Stimulated activated naive B cell treated with anti-CD40 and anti-IgM and Interleukin-4, amounts not matched to agents 10 μg/mL and 1 μg/mL and 100 μg/mL, for 72 hours (primary cell): ENCODE results near the gene TECPR2.

ENCODE experiments used
- ATAC-seq, 2 donors: fragments of 150-1000 bp; cut with Tn5 transposase; replicated peaks; 2 replicates each; pipeline ENCODE4 v1.10.0; 2021; ENCODE audit warnings: moderate library complexity in 1 of 2
- DNase-seq: peaks from one replicate; pipeline ENCODE4 v3.0.0; 2021
- H3K27ac Mint-ChIP-seq: one replicate; pipeline ENCODE4 v1.8.0; 2022; ENCODE audit warnings: mild to moderate bottlenecking, mixed read lengths
- H3K27me3 Mint-ChIP-seq, 2 donors: one replicate each; pipeline ENCODE4 v1.8.0; 2022; ENCODE audit warnings: mixed read lengths in 2 of 2
- H3K36me3 Mint-ChIP-seq, 2 donors: one replicate each; pipeline ENCODE4 v1.8.0; 2022; ENCODE audit warnings: mixed read lengths in 2 of 2, mild to moderate bottlenecking in 1 of 2
- H3K4me1 Mint-ChIP-seq, 2 donors: one replicate each; pipeline ENCODE4 v1.8.0; 2022; ENCODE audit warnings: mixed read lengths in 2 of 2, mild to moderate bottlenecking in 1 of 2
- H3K4me3 Mint-ChIP-seq, 2 donors: one replicate each; pipeline ENCODE4 v1.8.0; 2022; ENCODE audit warnings: mild to moderate bottlenecking in 2 of 2, mixed read lengths in 2 of 2, moderate library complexity in 1 of 2
- H3K9me3 Mint-ChIP-seq, 2 donors: one replicate each; pipeline ENCODE4 v1.8.0; 2022; ENCODE audit warnings: mixed read lengths in 2 of 2, mild to moderate bottlenecking in 1 of 2

TECPR2 gene

DNA sequence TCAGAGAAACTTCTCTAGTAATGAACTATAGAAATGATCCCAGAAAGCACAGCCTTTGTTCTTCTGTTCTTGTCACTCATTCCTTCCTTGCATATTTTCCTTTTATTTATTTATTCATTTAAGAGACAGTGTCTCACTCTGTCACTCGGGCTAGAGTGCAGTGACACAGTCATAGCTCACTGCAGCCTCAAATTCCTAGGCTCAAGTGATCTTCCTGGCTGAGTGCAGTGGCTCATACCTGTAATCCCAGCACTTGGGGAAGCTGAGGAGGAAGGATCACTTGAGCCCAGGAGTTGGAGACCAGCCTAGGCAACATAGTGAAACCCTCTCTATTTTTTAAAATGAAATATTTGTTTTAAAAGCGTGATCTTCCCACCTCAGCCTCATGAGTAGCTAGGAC, 11.5 kb downstream of the TECPR2 start:
- DNase-seq, result no peak
- no peak overlapping the region for H3K27ac Mint-ChIP-seq
- peaks cover 7% of the 10 kb centered on the region in 2 donors for H3K4me1 Mint-ChIP-seq
- peaks cover 12 to 26% of the 10 kb centered on the region in 2 donors for H3K36me3 Mint-ChIP-seq
- ATAC-seq, result no peak
- H3K4me3 Mint-ChIP-seq, result no peak overlapping the region
- no peaks in the 10 kb centered on the region for H3K9me3 Mint-ChIP-seq
- H3K27me3 Mint-ChIP-seq, result no peaks in the 10 kb centered on the region

DNA sequence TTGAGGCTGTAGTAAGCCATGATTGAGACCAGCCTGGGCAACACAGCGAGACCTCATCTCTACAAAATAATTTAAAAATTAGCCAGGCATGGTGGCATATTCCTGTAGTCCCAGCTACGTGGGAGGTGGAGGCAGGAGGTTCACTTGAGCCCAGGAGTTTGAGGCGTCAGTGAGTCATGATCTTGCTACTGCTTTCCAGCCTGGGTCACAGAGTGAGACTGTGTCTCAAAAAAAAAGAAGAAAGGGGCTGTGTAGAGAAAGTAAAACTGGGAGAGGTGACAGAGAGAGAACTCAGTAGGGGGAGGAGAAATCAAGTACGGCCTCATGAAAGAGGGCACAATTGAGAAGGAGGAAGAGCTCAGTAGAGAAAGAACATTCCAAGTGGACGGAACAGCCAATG, 12.4 kb downstream of the TECPR2 start:
- no peaks in the 10 kb centered on the region for H3K9me3 Mint-ChIP-seq
- ATAC-seq (no peak), DNase-seq (no peak)
- H3K27me3 Mint-ChIP-seq, result no peaks in the 10 kb centered on the region
- peaks cover 13 to 30% of the 10 kb centered on the region in 2 donors for H3K36me3 Mint-ChIP-seq
- H3K27ac Mint-ChIP-seq, result no peak overlapping the region
- H3K4me3 Mint-ChIP-seq, result no peak overlapping the region
- peaks cover 4 to 6% of the 10 kb centered on the region in 2 donors for H3K4me1 Mint-ChIP-seq

DNA sequence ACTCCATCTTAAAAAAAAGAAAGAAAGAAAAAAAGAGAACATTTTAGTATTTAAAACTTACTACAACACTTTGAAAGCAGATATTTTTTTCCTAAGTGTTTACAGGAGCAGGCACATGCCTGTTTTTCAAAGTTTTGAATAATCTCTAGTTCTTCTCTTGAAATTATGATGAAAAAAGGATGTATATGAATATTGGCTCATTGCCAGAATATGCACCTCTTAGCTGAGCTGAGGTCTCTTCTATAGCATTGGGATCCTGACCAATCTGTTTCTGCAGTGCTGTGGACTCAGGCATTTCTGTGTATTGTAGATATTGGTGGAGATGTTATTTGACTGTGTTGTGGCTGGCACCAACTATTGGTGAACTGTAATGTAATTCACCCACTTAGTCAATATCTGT, 15.0 kb downstream of the TECPR2 start:
- Mint-ChIP-seq H3K4me3 (no peak overlapping the region), H3K36me3 (peaks cover 7 to 24% of the 10 kb centered on the region in 2 donors), H3K27me3 (no peaks in the 10 kb centered on the region), H3K9me3 (no peaks in the 10 kb centered on the region), H3K4me1 (no peaks in the 10 kb centered on the region), H3K27ac (no peak overlapping the region)
- DNase-seq (no peak), ATAC-seq (no peak)

DNA sequence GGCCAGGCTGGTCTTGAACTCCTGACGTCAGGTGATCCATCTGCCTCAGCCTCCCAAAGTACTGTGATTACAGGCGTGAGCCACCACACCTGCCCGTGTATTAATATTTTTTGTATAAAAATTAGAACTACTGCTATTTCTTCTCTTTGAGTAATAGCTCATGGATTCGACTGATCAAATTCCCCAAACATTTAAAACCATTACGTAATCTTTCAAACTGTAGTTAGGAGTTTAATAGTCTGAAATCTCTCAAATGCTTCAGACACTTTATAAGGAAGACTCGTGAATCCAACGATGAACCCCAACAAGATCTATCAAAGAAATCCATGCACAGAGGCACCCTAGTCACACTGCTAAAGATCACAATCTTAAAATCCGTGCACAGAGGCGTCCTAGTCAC, 16.1 kb downstream of the TECPR2 start:
- Mint-ChIP-seq H3K4me1 (no peaks in the 10 kb centered on the region), H3K27me3 (no peaks in the 10 kb centered on the region), H3K27ac (no peak overlapping the region), H3K36me3 (peaks cover 10 to 28% of the 10 kb centered on the region in 2 donors), H3K4me3 (no peak overlapping the region), H3K9me3 (no peaks in the 10 kb centered on the region)
- DNase-seq (no peak), ATAC-seq (no peak)

DNA sequence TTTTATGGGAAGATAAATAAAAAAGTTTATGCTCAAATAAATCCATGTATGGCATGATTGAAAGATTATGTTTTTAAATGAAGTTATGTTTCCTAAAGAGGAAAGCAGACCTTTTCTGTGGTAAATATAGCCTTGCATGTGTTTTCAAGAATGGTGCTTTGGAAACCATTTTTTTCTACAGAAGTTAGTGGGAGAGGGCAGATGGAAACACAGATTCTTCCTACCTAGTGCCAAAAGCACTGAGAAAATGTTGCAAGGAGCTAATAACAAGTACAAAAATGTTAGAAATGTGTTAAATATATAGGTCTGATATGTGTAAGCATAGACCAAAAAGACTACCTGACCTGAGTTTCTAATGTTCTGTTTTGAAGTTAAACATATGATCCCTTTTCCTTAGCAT, 24.3 kb downstream of the TECPR2 start:
- Mint-ChIP-seq H3K36me3 (peaks cover 14 to 18% of the 10 kb centered on the region in 2 donors), H3K4me1 (no peaks in the 10 kb centered on the region), H3K4me3 (no peak overlapping the region), H3K9me3 (no peaks in the 10 kb centered on the region), H3K27ac (no peak overlapping the region), H3K27me3 (no peaks in the 10 kb centered on the region)
- DNase-seq, result no peak
- no peak for ATAC-seq

DNA sequence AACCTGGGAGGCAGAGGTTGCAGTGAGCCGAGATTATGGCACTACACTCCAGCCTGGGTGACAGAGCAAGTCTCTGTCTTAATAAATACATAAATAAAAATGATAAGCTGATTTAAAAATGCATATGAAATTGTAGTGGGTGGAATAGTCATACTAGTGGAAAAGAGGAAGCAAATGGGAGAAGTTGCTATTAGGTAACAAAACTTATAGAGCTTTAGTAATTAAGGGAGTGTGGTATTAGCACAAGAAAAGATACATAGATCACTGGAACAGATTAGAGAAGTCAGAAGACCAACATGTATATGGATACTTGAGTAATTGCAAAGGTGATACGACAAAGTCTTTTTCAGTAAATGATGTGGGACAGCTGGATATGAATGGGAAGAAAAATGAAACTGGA, 26.5 kb downstream of the TECPR2 start:
- no peaks in the 10 kb centered on the region for H3K27me3 Mint-ChIP-seq
- no peak overlapping the region for H3K4me3 Mint-ChIP-seq
- peaks cover 15 to 22% of the 10 kb centered on the region in 2 donors for H3K36me3 Mint-ChIP-seq
- no peaks in the 10 kb centered on the region for H3K4me1 Mint-ChIP-seq
- no peaks in the 10 kb centered on the region for H3K9me3 Mint-ChIP-seq
- DNase-seq (no peak), ATAC-seq (no peak)
- H3K27ac Mint-ChIP-seq, result no peak overlapping the region

DNA sequence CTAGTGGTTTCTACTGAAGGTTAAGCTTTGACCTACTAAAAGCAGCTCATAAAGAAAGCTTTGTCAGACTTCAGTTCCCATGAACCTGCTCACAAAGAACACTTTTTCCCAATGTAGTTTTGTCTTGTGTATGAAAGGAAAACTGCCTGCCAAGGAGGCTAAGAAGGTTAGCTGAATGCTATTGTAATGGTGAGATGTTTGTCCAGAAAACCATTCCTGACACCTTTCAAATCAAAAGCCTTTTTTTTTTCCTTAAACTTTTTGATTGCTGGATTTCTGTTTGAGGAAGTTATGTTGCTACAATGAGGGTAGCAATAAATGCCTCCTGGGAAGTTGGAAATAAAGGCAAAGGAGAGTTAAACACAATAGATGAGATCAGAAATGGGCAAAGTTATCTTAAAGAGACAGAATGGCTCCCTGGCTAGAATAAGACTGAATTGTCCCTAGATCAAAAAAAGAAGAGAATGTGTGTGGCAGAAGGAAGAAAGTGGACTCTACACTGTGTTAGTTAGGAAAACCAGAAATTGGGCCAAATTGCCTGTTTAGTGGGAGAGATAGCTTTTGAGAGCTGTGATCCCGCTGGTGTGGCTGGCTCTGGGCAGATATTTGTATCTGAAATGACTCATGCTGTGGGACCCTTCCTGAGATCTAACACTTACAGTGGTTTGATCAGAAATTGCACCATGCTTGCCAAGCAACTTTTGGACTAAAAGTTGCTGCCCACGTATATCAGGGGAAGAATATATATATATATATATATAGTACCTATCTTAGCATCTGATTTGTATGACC, 27.5 kb downstream of the TECPR2 start:
- no peak overlapping the region for H3K27ac Mint-ChIP-seq
- H3K36me3 Mint-ChIP-seq, result peaks cover 15 to 22% of the 10 kb centered on the region in 2 donors
- no peak overlapping the region for H3K4me3 Mint-ChIP-seq
- H3K9me3 Mint-ChIP-seq, result no peaks in the 10 kb centered on the region
- no peaks in the 10 kb centered on the region for H3K27me3 Mint-ChIP-seq
- H3K4me1 Mint-ChIP-seq, result no peaks in the 10 kb centered on the region
- ATAC-seq, result no peak
- no peak for DNase-seq

DNA sequence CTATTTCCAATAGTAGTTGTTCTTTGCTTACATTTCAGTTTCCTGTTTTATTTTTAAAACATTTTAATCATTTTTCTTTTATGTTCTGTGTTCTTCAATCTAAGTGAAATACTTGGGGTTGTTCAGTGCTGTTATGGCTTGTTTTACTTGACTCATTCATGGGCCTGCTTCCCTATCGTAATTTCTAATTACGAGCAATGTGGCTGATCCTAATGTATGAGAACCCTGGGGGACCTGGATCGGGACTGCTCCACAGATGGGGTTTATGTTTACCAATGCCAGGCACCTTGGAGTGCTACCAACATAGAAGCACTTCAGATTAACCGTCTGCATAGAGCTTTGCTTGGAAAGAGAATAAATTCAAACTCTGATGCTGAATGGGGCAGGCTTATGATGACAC, 29.8 kb downstream of the TECPR2 start:
- Mint-ChIP-seq H3K27ac (no peak overlapping the region), H3K9me3 (peaks cover 0 to 4% of the 10 kb centered on the region in 2 donors), H3K4me1 (no peaks in the 10 kb centered on the region), H3K4me3 (no peak overlapping the region), H3K27me3 (no peaks in the 10 kb centered on the region), H3K36me3 (peaks cover 27 to 38% of the 10 kb centered on the region in 2 donors)
- DNase-seq (no peak), ATAC-seq (no peak)

DNA sequence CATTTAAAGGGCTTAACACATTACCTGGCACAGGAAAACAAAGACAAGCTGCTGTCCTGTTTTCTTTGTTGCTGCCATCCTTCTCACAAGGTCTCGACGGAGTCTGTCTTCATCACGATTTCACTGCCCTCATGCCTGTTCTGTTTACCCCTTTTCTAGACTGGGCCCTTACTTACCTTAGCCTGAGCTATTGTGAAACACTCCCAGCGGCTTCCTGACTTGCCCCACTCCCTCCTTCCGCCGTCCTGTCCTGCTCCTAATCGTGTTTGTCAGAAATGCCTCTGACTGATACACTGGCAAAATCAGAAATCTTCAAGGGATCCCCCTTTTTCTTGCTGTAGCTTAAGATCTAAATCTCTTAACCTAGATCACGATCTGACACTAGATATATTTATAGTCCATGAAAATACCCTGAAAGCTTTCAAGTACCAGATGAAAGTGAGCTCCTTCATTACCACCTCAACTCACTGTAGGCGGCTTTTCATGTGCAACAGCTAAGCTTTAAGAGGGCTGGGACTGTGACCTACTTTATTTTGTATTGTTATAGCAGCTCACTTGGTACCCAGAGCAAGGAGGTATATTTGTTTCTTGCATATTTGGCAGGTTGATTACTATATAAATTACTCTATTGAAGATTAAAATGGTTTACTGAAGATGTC, 32.1 kb downstream of the TECPR2 start:
- no peak overlapping the region for H3K4me3 Mint-ChIP-seq
- no peaks in the 10 kb centered on the region for H3K27me3 Mint-ChIP-seq
- ATAC-seq (no peak), DNase-seq (no peak)
- no peak overlapping the region for H3K27ac Mint-ChIP-seq
- H3K9me3 Mint-ChIP-seq, result peaks cover 0 to 12% of the 10 kb centered on the region in 2 donors
- H3K4me1 Mint-ChIP-seq, result no peaks in the 10 kb centered on the region
- peaks cover 42 to 50% of the 10 kb centered on the region in 2 donors for H3K36me3 Mint-ChIP-seq

DNA sequence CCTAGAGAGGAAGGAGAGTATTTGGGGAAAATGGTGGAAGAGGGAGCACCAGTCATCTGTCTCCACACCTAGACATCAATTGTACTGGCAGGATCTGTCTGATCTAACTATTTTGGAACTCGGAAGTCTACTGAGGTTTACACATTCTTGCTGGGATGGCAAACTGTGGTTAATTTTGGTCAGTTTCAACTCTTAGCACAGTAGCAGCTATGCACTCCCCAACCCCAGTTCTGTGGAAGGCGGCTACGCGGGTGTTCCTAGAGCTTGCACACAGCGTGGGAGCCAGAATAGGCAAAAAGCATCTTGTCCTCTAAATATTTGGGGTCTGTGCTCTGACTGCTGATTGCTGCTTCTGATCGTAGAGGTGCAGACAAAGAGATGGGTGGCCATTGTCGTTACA, 33.8 kb downstream of the TECPR2 start:
- ATAC-seq (no peak), DNase-seq (no peak)
- H3K9me3 Mint-ChIP-seq, result peaks cover 0 to 14% of the 10 kb centered on the region in 2 donors
- no peaks in the 10 kb centered on the region for H3K27me3 Mint-ChIP-seq
- peaks cover 44 to 56% of the 10 kb centered on the region in 2 donors for H3K36me3 Mint-ChIP-seq
- H3K4me3 Mint-ChIP-seq, result no peak overlapping the region
- H3K4me1 Mint-ChIP-seq, result no peaks in the 10 kb centered on the region
- H3K27ac Mint-ChIP-seq, result no peak overlapping the region

DNA sequence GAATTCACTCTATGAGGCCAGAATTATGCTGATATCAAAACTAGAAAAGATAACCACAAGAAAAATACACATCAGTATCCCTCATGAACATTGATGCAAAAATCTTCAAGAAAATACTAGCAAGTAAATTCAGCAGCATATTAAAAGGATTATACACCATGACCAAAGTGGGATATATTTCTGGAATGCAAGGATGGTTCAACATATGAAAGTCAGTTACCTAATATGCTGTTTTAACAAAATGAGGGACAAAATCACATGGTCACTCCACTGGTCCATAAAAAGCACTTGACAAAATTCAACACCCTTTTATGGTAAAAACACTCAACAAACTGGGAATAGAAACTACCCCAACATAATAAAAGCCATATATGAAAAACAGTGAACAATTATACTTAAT, 40.3 kb downstream of the TECPR2 start:
- ATAC-seq, result no peak
- H3K4me3 Mint-ChIP-seq, result no peak overlapping the region
- DNase-seq, result no peak
- H3K9me3 Mint-ChIP-seq, result peaks cover 13 to 27% of the 10 kb centered on the region in 2 donors
- H3K4me1 Mint-ChIP-seq, result no peaks in the 10 kb centered on the region
- H3K27ac Mint-ChIP-seq, result no peak overlapping the region
- no peaks in the 10 kb centered on the region for H3K27me3 Mint-ChIP-seq
- H3K36me3 Mint-ChIP-seq, result peaks cover 44 to 57% of the 10 kb centered on the region in 2 donors

DNA sequence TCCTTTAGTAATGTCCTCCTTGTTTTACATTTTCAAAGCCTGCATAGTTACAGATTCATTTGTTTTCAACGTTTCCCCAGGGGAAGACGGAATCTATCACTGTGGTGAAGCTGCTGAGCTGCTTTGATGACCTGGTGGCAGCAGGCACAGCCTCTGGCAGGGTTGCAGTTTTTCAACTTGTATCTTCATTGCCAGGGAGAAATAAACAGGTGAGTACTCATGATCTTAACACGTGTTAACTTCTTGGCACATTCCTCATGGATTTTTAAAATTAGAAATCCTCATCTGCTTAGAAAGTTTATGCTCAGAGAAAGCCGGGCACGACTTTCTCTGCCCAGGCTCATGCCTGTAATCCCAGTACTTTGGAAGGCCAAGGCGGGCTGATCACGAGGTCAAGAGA, 44.5 kb downstream of the TECPR2 start:
- H3K36me3 Mint-ChIP-seq, result peaks cover 37 to 47% of the 10 kb centered on the region in 2 donors
- peaks cover 11 to 17% of the 10 kb centered on the region in 2 donors for H3K9me3 Mint-ChIP-seq
- DNase-seq (no peak), ATAC-seq (no peak)
- peaks cover 0 to 3% of the 10 kb centered on the region in 2 donors for H3K4me1 Mint-ChIP-seq
- H3K4me3 Mint-ChIP-seq, result no peak overlapping the region
- H3K27ac Mint-ChIP-seq, result no peak overlapping the region
- H3K27me3 Mint-ChIP-seq, result no peaks in the 10 kb centered on the region

DNA sequence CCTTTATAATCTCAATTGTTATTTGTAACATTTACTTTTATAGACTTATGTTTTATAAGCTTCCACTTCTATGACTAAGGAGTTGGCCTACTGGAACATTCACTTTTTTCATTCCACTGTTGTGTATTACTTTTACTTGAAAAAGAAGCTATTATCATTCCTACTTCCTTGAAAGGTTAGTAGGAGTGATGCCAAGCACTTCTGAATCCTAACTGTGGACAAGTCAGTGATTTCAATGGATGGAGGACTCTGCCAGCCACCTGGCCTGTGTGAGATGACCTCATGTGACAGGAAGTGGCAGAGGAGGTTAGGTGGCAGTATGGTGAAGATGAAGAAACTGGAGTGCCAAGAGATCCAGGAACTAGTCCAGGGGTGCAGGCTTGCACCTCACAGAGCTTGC, 46.0 kb downstream of the TECPR2 start:
- DNase-seq, result no peak
- Mint-ChIP-seq H3K9me3 (peaks cover 0 to 4% of the 10 kb centered on the region in 2 donors), H3K4me1 (peaks cover 0 to 3% of the 10 kb centered on the region in 2 donors), H3K27ac (no peak overlapping the region), H3K27me3 (no peaks in the 10 kb centered on the region), H3K36me3 (peaks cover 24 to 33% of the 10 kb centered on the region in 2 donors), H3K4me3 (no peak overlapping the region)
- ATAC-seq, result no peak

DNA sequence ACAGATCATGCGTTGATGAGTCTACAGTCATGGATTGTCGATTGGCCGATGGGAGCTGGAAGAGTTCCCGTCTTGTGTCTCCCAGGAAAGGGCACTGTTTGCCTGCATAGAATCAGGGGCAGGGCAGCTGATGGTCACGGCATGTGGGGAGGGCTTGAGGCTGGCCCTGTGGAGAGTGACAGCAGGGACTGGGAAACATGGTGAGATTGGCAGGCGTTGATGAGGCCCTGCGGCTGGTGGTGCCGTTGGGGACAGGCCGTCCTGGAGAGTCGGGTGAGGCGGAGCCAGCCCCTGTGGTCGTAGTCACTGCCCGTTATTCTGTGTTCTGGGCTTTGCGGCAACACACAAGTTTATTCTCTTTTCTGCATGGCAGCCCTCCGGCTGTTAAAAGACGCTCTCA, 52.9 kb downstream of the TECPR2 start:
- Mint-ChIP-seq H3K36me3 (peaks cover 19 to 28% of the 10 kb centered on the region in 2 donors), H3K27me3 (no peaks in the 10 kb centered on the region), H3K27ac (no peak overlapping the region), H3K4me1 (no peaks in the 10 kb centered on the region), H3K4me3 (no peak overlapping the region), H3K9me3 (no peaks in the 10 kb centered on the region)
- ATAC-seq, result no peak
- DNase-seq, result no peak

DNA sequence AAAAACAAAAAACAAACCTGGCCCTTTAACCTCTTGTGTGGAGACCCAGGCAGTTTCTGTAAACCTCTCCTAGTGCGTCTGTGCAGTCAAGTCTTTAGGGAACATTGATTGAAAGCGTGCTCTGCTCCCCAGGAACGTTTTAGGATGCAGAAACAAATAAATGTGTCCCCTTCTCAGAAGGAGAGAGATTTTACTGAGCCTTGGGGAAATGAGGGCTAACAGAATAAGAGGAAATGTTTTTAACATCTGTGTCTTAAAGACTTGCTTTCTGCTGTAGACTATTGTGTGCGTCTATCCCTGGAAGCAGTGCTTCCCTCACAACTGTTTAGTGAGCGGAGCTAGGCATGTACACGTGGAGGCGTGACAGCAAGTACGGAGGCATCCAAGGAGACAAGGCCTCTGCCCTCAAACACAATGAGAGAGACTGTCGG, 54.3 kb downstream of the TECPR2 start:
- no peaks in the 10 kb centered on the region for H3K27me3 Mint-ChIP-seq
- no peak for DNase-seq
- H3K27ac Mint-ChIP-seq, result no peak overlapping the region
- H3K36me3 Mint-ChIP-seq, result peaks cover 19 to 28% of the 10 kb centered on the region in 2 donors
- no peaks in the 10 kb centered on the region for H3K9me3 Mint-ChIP-seq
- H3K4me3 Mint-ChIP-seq, result no peak overlapping the region
- ATAC-seq, result no peak
- no peaks in the 10 kb centered on the region for H3K4me1 Mint-ChIP-seq
